HUES48 (cell line): Measurements from ENCODE around the gene TOP2A.
"Not testable (repeated sequence)": the region's sequence is repeated elsewhere in the genome, so short reads cannot be mapped to it uniquely, and the experiment has no call there.

Experiments used
- H3K27ac ChIP-seq: one replicate; pipeline ENCODE4 v1.7.0; 2013; ENCODE audit warnings: low read depth, low read length, inconsistent platforms
- H3K27me3 ChIP-seq: 2 replicates; pipeline ENCODE4 v1.6.1; 2013; ENCODE audit warnings: mild to moderate bottlenecking, low read length; ENCODE audit not compliant: control insufficient read depth, insufficient read depth
- H3K36me3 ChIP-seq: 2 replicates; pipeline ENCODE4 v1.6.1; 2013; ENCODE audit warnings: low read length; ENCODE audit not compliant: control insufficient read depth, insufficient read depth
- H3K4me1 ChIP-seq: 2 replicates; pipeline ENCODE4 v1.6.1; 2013; ENCODE audit warnings: mild to moderate bottlenecking, low read length; ENCODE audit not compliant: control insufficient read depth, insufficient read depth
- H3K4me3 ChIP-seq: 2 replicates; pipeline ENCODE4 v1.5.1; 2013; ENCODE audit warnings: mild to moderate bottlenecking, low read depth, low read length
- H3K9ac ChIP-seq: 2 replicates; pipeline ENCODE4 v1.6.1; 2013; ENCODE audit warnings: mild to moderate bottlenecking, low read depth, low read length, moderate library complexity
- H3K9me3 ChIP-seq: 2 replicates; pipeline ENCODE4 v1.6.1; 2013; ENCODE audit warnings: low read length; ENCODE audit not compliant: control insufficient read depth, insufficient read depth

Gene TOP2A

DNA sequence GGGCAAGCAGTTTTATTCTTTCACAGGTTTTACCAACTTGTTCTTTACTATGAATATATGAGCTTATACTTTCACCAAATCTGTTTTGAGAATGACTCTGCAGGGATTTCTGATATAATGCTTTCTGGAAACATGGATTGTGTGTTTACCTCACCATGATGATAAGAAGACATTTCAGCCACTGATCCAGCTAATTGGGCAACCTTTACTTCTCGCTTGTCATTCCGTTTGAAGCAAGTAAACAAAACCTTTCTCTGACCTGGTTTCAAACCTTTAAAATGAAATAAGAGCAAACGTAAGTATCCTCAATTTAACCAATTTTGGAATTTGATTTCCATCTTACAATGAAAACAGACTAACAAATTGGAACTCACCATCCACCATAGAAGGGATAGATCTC lies 13.7 kb downstream of the TOP2A start:
- H3K4me1 ChIP-seq, result no peaks in the 10 kb centered on the region

DNA sequence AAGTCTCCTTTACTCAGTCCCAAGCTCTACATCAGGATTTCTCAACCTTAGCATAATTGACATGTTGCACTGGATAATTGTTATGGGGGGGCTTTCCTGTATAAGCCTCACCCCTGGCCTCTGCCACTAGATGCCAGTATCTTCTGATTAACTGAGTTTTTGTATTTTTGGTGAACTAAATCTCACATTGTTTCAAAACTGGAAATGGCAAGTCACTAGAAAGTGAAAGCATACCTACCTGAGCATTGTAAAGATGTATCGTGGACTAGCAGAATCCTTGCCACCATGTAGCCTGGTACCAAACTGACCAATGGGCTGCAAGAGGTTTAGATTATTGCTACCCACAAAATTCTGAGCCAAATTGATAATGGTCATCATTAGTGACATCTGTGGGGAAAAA lies 15.0 kb downstream of the TOP2A start:
- Histone ChIP-seq H3K36me3 (peaks cover 98% of the 10 kb centered on the region), H3K27ac (no peak overlapping the region), H3K9ac (no peak overlapping the region), H3K9me3 (no peaks in the 10 kb centered on the region), H3K27me3 (no peaks in the 10 kb centered on the region), H3K4me1 (no peaks in the 10 kb centered on the region), H3K4me3 (no peak overlapping the region)

More for the DNA sequence above, 13.7 kb downstream of the TOP2A start:
- Histone ChIP-seq H3K4me3 (no peak overlapping the region), H3K9me3 (no peaks in the 10 kb centered on the region), H3K9ac (no peak overlapping the region), H3K27ac (no peak overlapping the region), H3K36me3 (peaks cover 97% of the 10 kb centered on the region), H3K27me3 (no peaks in the 10 kb centered on the region)

DNA sequence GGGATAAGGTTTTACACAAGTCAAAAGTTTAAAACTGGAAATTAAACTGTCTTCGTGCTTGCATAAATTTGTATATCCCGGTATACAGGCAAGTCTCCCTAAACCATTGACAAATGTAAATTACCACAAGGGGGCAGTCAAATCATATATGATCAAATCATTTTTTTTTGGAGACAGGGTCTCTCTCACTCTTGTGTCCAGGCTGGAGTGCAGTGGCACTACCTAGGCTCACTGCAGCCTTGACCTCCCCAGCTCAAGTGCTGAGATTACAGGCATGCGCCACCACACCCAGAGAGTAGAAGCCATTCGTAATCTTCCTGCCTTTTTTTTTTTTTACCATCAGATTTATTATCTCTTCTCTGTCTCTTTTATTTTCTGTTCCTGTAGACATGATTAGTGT lies 18.5 kb downstream of the TOP2A start:
- no peaks in the 10 kb centered on the region for H3K27me3 ChIP-seq
- H3K27ac ChIP-seq, result no peak overlapping the region
- peaks cover 100% of the 10 kb centered on the region for H3K36me3 ChIP-seq
- H3K4me3 ChIP-seq, result no peak overlapping the region
- H3K9ac ChIP-seq, result no peak overlapping the region
- no peaks in the 10 kb centered on the region for H3K4me1 ChIP-seq
- H3K9me3 ChIP-seq, result no peaks in the 10 kb centered on the region

DNA sequence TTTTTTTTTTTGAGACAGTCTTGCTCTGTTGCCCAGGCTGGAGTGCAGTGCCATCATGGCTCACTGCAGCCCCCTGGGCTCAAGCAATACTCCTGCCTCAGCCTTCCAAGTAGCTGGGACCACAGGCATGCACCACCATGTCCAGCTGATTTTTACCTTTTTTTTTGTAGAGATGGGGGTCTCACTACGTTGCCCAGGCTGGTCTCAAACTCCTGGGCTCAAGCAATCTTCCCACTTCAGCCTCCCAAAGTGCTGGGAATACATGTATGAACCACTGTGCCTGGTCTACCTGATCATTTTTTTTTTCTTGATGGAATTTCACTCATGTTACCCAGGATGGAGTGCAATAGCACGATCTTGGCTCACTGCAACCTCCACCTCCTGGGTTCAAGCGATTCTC lies 31.1 kb downstream of the TOP2A start:
- not testable (repeated sequence) for H3K9ac ChIP-seq, H3K4me3 ChIP-seq, H3K4me1 ChIP-seq, H3K9me3 ChIP-seq, H3K27me3 ChIP-seq, H3K27ac ChIP-seq
- peaks cover 44% of the 10 kb centered on the region for H3K36me3 ChIP-seq

DNA sequence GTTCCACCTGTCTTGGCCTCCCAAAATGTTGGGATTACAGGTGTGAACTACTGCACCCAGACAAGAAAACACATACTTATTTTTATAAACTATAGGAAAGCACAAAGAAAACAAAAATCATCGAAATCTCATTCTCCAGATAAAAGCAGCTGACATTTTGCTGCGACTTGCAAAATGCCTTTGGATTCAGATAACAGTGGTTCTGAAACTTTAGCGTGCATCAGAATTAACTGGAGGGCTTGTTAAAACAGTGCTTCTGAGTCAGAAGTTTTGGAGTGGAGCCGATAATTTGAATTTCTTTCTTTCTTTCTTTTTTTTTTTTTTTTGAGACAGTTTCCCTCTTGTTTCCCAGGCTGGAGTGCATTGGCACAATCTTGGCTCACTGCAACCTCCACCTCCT lies 35.4 kb downstream of the TOP2A start:
- H3K9me3 ChIP-seq, result no peaks in the 10 kb centered on the region
- H3K27me3 ChIP-seq, result no peaks in the 10 kb centered on the region
- H3K4me1 ChIP-seq, result no peaks in the 10 kb centered on the region
- no peak overlapping the region for H3K27ac ChIP-seq
- no peak overlapping the region for H3K4me3 ChIP-seq
- H3K9ac ChIP-seq, result no peak overlapping the region
- 0 out of 2 replicates have a peak, but pooled peaks cover 3% of the 10 kb centered on the region for H3K36me3 ChIP-seq

DNA sequence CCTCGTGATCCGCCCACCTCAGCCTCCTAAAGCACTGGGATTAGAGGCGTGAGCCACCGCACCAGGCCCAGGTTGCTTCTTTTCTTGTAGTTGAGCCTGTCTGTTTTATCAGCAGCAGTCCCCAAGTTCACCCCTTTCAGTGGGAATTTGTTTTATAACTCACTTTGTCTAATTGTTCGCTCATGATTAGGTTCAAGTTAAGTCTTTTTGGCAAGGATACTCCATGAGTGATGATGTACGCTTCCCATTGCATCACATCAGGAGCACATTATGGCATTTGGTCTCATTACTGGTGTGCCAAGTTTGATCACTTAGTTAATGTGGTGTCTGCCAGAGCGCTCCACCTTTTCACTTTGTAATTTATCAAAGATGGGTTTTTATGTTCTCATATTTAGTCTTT lies 38.7 kb downstream of the TOP2A start:
- H3K4me1 ChIP-seq, result peaks cover 4% of the 10 kb centered on the region; the same call in 1 of the 2 replicates
- H3K9me3 ChIP-seq, result no peaks in the 10 kb centered on the region
- H3K27me3 ChIP-seq, result no peaks in the 10 kb centered on the region
- no peak overlapping the region for H3K27ac ChIP-seq
- no peak overlapping the region for H3K9ac ChIP-seq
- no peaks in the 10 kb centered on the region for H3K36me3 ChIP-seq
- no peak overlapping the region for H3K4me3 ChIP-seq

DNA sequence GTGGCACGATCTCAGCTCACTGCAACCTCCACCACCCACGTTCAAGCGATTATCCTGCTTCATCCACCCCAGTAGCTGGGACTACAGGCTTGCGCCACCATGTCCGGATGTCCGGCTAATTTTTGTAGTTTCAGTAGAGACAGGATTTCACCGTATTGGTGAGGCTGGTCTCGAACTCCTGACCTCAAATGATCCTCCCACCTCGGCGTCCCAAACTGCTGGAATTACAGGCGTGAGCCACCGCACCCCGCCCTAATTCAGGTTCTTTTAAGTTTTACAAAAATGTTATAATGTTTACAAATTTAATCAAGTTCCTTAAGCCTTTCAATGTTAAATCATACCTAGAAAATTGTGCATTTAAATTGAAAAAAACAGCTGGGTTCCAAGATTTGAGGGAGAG lies 39.9 kb downstream of the TOP2A start:
- H3K4me1 ChIP-seq, result peaks cover 4% of the 10 kb centered on the region; the same call in 1 of the 2 replicates
- no peaks in the 10 kb centered on the region for H3K9me3 ChIP-seq
- no peak overlapping the region for H3K9ac ChIP-seq
- H3K4me3 ChIP-seq, result no peak overlapping the region
- H3K27ac ChIP-seq, result no peak overlapping the region
- H3K27me3 ChIP-seq, result no peaks in the 10 kb centered on the region
- no peaks in the 10 kb centered on the region for H3K36me3 ChIP-seq

DNA sequence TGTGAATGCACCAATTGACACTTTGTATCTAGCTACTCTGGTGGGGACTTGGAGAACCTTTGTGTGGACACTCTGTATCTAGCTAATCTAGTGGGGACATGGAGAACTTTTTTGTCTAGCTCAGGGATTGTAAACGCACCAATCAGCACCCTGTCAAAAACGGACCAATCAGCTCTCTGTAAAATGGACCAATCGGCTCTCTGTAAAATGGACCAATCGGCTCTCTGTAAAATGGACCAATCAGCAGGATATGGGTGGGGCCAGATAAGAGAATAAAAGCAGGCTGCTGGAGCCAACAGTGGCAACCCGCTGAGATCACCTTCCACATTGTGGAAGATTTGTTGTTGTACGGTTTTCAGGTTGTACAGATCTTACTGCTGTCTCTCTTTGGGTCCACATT lies 41.2 kb downstream of the TOP2A start:
- H3K4me3 ChIP-seq, H3K9me3 ChIP-seq: not testable (repeated sequence)

DNA sequence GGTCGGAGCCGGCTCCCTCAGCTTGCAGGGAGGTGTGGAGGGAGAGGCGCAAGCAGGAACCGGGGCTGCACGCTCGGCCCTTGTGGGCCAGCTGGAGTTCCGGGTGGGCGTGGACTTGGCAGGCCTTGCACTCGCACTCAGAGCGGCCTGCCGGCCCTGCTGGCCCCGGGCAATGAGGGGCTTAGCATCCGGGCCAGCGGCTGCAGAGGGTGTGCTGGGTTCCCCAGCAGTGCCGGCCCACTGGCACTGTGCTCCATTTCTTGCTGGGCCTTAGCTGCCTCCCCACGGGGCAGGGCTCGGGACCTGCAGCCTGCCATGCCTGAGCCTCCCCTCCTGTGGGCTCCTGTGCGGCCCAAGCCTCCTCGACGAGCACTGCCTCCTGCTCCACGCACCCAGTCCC lies 41.9 kb downstream of the TOP2A start:
- not testable (repeated sequence) for H3K9ac ChIP-seq, H3K4me3 ChIP-seq, H3K9me3 ChIP-seq, H3K27ac ChIP-seq, H3K4me1 ChIP-seq, H3K36me3 ChIP-seq, H3K27me3 ChIP-seq

More for the DNA sequence above, 41.2 kb downstream of the TOP2A start:
- H3K4me1 ChIP-seq, H3K36me3 ChIP-seq, H3K27me3 ChIP-seq, H3K9ac ChIP-seq, H3K27ac ChIP-seq: not testable (repeated sequence)

DNA sequence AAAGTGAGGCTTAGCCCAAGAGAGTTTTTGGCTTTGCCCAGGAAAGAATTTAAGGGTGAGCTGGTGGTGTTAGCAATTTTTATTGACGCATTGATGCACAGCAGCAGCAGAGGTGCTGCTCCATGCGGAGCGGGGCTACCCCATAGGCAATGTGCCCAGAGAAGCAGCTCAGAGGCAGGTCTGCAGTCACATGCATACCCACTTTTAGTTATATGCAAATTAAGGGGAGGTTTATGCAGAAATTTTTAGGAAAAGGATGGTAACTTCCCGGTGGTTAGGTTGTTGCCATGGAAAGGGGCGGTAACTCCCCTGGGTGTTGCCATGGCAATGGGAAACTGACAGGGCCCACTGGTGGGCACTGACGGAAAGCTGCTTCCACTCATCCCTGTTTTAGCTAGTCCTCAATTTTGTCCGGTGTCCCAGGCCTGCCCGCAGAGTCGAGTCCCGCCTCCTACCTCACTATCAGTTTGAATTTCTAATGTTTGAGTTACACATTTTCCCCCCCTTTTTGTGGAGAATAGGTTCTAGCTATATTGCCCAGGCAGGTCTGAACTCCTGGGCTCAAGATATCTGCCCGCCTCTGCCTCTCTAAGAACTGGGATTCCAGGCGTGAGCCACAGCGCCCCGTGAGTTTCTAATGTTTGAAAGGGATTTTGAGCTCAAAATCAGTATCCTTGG lies 42.7 kb downstream of the TOP2A start:
- Histone ChIP-seq H3K36me3 (no peaks in the 10 kb centered on the region), H3K9ac (no peak overlapping the region), H3K4me1 (peaks cover 4% of the 10 kb centered on the region; the same call in 1 of the 2 replicates), H3K27ac (no peak overlapping the region), H3K27me3 (no peaks in the 10 kb centered on the region), H3K9me3 (no peaks in the 10 kb centered on the region), H3K4me3 (no peak overlapping the region)

DNA sequence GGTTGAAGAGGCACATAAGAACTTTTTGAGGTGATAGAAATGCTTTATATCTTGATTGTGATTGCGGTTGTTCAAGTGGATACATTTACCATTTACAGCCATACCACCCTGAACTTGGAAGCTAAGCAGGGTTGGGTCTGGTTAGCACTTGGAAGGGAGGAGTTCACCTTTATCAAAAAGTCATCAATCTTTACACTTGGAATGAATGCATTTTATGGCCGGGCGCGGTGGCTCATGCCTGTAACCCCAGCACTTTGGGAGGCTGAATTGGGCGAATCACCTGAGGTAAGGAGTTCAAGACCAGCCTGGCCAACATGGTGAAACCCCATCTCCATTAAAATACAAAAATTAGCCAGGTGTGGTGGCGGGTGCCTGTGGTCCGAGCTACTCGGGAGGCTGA lies 43.7 kb downstream of the TOP2A start:
- no peaks in the 10 kb centered on the region for H3K36me3 ChIP-seq
- H3K9ac ChIP-seq, result no peak overlapping the region
- H3K4me1 ChIP-seq, result peaks cover 4% of the 10 kb centered on the region; the same call in 1 of the 2 replicates
- no peak overlapping the region for H3K27ac ChIP-seq
- no peaks in the 10 kb centered on the region for H3K9me3 ChIP-seq
- no peaks in the 10 kb centered on the region for H3K27me3 ChIP-seq
- no peak overlapping the region for H3K4me3 ChIP-seq
